ENCODE results near the gene MORN3. TPM values are rescaled to one million over a fixed set of nuclear protein-coding genes. Genes with fewer than 3 reads are reported as not detected.
"Not testable (repeated sequence)": the region's sequence is repeated elsewhere in the genome, so short reads cannot be mapped to it uniquely, and the experiment has no call there.

Gene MORN3
- total RNA-seq (ENCODE audit: low replicate concordance): 0.80 and 0.83 TPM in 2 replicates
- long read RNA-seq, partial matches to known transcripts: 0 of 1 reads
- long read RNA-seq, other reads (novel, unspliced or antisense): 0 of 1 reads

DNA sequence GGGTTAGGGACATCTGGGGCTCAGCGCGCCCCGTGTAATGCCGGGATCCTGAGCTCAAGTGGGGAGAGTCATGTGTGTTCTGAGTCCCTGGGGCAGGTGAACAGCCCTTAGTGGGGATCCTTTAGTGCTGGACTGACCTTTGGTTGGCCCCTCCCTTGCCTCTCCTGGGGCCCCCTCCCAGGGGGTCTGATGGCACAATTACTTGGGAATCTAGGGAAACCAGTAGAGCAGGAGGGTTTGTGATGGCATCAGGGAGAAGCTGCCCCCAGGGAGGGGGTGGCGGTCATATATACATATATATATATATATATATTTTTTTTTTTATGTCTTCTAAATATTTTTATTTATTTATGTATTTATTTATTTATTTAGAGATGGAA, at the start of gene MORN3:
Gene MORN3, minus strand, starts transcription at position 134 of the 380 bp plus-strand sequence. CDS start 171 bp downstream, outside the sequence.
- no peak for DNase-seq (ENCODE audit: extremely low spot score, unreplicated experiment)
- H3K36me3 Mint-ChIP-seq: no peaks in the 10 kb centered on the region
- no peaks in the 10 kb centered on the region for H3K4me1 Mint-ChIP-seq (ENCODE audit: unreplicated experiment)
- H3K4me3 Mint-ChIP-seq: peak within 1 kb of the TSS; percentile 36
- H3K9me3 Mint-ChIP-seq: no peaks in the 10 kb centered on the region
- H3K27ac Mint-ChIP-seq: peak within 1 kb of the TSS; percentile 70
- TF ChIP-seq, protein P1, sequence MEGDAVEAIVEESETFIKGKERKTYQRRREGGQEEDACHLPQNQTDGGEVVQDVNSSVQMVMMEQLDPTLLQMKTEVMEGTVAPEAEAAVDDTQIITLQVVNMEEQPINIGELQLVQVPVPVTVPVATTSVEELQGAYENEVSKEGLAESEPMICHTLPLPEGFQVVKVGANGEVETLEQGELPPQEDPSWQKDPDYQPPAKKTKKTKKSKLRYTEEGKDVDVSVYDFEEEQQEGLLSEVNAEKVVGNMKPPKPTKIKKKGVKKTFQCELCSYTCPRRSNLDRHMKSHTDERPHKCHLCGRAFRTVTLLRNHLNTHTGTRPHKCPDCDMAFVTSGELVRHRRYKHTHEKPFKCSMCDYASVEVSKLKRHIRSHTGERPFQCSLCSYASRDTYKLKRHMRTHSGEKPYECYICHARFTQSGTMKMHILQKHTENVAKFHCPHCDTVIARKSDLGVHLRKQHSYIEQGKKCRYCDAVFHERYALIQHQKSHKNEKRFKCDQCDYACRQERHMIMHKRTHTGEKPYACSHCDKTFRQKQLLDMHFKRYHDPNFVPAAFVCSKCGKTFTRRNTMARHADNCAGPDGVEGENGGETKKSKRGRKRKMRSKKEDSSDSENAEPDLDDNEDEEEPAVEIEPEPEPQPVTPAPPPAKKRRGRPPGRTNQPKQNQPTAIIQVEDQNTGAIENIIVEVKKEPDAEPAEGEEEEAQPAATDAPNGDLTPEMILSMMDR (conservative IDR thresholded peaks at IDR 0.05): no peak
- no peaks in the 10 kb centered on the region for H3K27me3 Mint-ChIP-seq

DNA sequence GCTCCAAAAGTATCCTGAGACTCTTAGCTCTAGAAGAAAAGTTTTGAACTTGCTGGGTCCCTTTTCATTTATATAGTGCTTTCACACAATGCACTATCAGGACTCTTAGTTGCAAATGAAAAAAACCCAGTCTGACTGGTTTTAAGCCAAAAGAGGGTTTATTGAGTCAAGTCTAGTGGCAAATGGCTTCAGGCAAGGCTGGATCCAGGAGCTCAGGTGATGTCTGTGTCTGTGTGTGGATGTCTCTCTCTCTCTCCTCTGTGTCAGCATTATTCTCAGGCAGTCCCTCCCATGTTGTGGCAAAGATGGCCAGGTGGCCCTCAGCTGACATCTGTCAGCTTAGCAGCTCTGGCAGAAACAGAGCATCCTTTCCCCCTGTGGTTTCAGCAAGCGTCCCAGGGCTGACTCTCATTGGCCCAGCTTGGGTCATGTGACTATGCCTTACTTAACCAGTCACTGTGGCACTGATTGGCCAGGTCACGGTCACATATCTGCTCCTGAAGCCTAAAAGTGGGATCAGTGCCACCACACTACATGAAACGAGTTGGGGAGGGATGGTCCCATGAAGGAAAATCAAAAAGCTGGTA, 49.3 kb upstream of the MORN3 start:
- DNase-seq (ENCODE audit: extremely low spot score, unreplicated experiment): no peak
- H3K27me3 Mint-ChIP-seq: no peaks in the 10 kb centered on the region
- H3K4me3 Mint-ChIP-seq: no peak overlapping the region
- no peak overlapping the region for H3K27ac Mint-ChIP-seq
- H3K36me3 Mint-ChIP-seq: peaks cover 4% of the 10 kb centered on the region
- TF ChIP-seq, protein P1 (conservative IDR thresholded peaks at IDR 0.05): no peak
- H3K9me3 Mint-ChIP-seq: no peaks in the 10 kb centered on the region
- peaks cover 33% of the 10 kb centered on the region for H3K4me1 Mint-ChIP-seq (ENCODE audit: unreplicated experiment)

DNA sequence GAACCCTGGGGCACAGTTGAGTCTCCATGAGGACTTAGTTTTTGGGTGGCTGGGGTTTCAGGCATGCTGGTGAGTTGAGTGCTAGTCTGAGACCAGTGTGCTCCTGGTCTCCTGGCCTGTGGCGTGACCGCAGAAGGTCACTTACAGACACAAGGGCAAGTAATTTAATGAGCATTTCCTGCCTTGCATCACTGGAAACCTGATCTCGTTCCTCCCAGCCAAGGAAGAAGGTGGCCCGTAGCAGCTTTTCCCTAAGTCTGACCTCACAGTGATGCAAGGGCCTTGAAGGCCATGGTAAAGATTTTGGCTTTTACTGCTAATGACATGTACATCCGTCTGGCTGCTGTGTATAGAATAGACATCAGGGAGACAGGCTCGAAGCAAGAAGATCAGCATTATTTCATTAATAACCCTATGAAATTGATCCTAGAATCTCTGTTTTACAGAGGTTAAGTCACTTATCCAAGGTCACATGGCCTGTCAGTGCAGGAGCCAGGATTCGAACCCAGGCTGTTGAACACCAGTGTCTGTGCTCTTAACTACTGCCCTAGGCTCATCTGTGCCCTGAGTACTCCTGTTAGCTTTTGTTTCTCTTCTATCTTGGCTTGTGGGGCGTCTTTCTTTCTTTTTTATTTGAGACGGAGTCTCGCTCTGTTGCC, 47.7 kb upstream of the MORN3 start:
- H3K4me3 Mint-ChIP-seq: peak overlapping the region; percentile 27
- no peaks in the 10 kb centered on the region for H3K27me3 Mint-ChIP-seq
- no peak overlapping the region for H3K27ac Mint-ChIP-seq
- H3K9me3 Mint-ChIP-seq: no peaks in the 10 kb centered on the region
- TF ChIP-seq, protein P1 (conservative IDR thresholded peaks at IDR 0.05): no peak
- DNase-seq (ENCODE audit: extremely low spot score, unreplicated experiment): no peak
- H3K36me3 Mint-ChIP-seq: peaks cover 4% of the 10 kb centered on the region
- H3K4me1 Mint-ChIP-seq (ENCODE audit: unreplicated experiment): peaks cover 37% of the 10 kb centered on the region

- H3K4me1 Mint-ChIP-seq (ENCODE audit: unreplicated experiment): peaks cover 43% of the 10 kb centered on the region
- no peak overlapping the region for H3K27ac Mint-ChIP-seq
- no peak for DNase-seq (ENCODE audit: extremely low spot score, unreplicated experiment)
- H3K27me3 Mint-ChIP-seq: no peaks in the 10 kb centered on the region
- TF ChIP-seq, protein P1 (conservative IDR thresholded peaks at IDR 0.05): no peak
- peaks cover 4% of the 10 kb centered on the region for H3K36me3 Mint-ChIP-seq
- H3K4me3 Mint-ChIP-seq: peak overlapping the region; percentile 34
- H3K9me3 Mint-ChIP-seq: no peaks in the 10 kb centered on the region
Observed at GRCh38 chr12:121715862-121716435, 46.5 kb upstream of the MORN3 start.

GRCh38 chr12:121715055-121715454, 45.6 kb upstream of the MORN3 start:
- not testable (repeated sequence) for DNase-seq (ENCODE audit: extremely low spot score, unreplicated experiment); H3K36me3 Mint-ChIP-seq; H3K9me3 Mint-ChIP-seq; H3K27me3 Mint-ChIP-seq
- peak overlapping the region; percentile 41 for H3K27ac Mint-ChIP-seq
- H3K4me3 Mint-ChIP-seq: peak overlapping the region; percentile 69
- peaks cover 43% of the 10 kb centered on the region for H3K4me1 Mint-ChIP-seq (ENCODE audit: unreplicated experiment)

GRCh38 chr12:121713793-121714192, 44.3 kb upstream of the MORN3 start:
- TF ChIP-seq, protein P1 (conservative IDR thresholded peaks at IDR 0.05): no peak
- Mint-ChIP-seq H3K4me1 (ENCODE audit: unreplicated experiment) (peaks cover 42% of the 10 kb centered on the region), H3K27me3 (no peaks in the 10 kb centered on the region), H3K27ac (peak overlapping the region; percentile 81), H3K9me3 (no peaks in the 10 kb centered on the region), H3K4me3 (peak overlapping the region; percentile 94), H3K36me3 (peaks cover 4% of the 10 kb centered on the region)
- DNase-seq (ENCODE audit: extremely low spot score, unreplicated experiment): no peak
